ENCODE data around the gene AZIN2. TPM values are rescaled to one million over a fixed set of nuclear protein-coding genes. Genes with fewer than 3 reads are reported as not detected.
"Not testable (repeated sequence)": the region's sequence is repeated elsewhere in the genome, so short reads cannot be mapped to it uniquely, and the experiment has no call there.

The AZIN2 gene
- total RNA-seq, 1 experiment from 2014 or later = 1.5 TPM

DNA sequence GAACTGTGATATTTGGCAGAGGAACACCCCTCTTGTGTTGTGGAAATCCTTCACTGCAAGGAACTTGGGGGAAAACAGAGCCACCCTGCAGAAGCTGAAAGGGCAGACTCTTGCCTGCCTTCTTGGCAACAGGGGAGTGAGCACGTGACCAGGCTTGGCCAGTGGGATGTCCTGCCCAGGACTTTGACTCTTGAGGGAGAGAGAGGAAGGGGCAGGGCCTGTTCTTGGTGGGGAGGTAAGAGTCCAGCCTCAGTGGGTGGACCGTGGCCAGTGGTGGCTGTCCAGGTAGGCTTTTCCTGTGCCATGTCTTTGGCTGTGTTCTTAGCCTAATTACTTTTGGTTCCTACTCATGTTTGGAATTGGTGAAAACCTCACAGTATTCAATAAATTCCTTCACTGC lies 35.7 kb upstream of the AZIN2 start:
- DNase-seq = no peak
- BruUV-seq (replicated peaks) = no TSS peak
- Histone ChIP-seq H3K4me1 (no peaks in the 10 kb centered on the region; the same call in 1 of the 2 replicates), H3K27me3 (replicated peaks; ENCODE audit: control insufficient read depth, insufficient read depth, low read length) (no peaks in the 10 kb centered on the region), H3K9me3 (no peaks in the 10 kb centered on the region), H3K4me3 (ENCODE audit: low read depth, low read length) (no peak overlapping the region), H3K36me3 (ENCODE audit: control insufficient read depth, insufficient read depth, low read length) (no peaks in the 10 kb centered on the region)
- TF ChIP-seq, protein P1, sequence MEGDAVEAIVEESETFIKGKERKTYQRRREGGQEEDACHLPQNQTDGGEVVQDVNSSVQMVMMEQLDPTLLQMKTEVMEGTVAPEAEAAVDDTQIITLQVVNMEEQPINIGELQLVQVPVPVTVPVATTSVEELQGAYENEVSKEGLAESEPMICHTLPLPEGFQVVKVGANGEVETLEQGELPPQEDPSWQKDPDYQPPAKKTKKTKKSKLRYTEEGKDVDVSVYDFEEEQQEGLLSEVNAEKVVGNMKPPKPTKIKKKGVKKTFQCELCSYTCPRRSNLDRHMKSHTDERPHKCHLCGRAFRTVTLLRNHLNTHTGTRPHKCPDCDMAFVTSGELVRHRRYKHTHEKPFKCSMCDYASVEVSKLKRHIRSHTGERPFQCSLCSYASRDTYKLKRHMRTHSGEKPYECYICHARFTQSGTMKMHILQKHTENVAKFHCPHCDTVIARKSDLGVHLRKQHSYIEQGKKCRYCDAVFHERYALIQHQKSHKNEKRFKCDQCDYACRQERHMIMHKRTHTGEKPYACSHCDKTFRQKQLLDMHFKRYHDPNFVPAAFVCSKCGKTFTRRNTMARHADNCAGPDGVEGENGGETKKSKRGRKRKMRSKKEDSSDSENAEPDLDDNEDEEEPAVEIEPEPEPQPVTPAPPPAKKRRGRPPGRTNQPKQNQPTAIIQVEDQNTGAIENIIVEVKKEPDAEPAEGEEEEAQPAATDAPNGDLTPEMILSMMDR (IDR thresholded peaks at IDR 0.05; ENCODE audit: insufficient read depth in 1 of 2, low read depth in 1 of 2, low read length in 1 of 2, severe bottlenecking in 1 of 2, unreplicated experiment in 1 of 2) = no peak
- Mint-ChIP-seq H3K4me3 (ENCODE audit: unreplicated experiment) (no peak overlapping the region), H3K9me3 (ENCODE audit: unreplicated experiment) (no peaks in the 10 kb centered on the region), H3K36me3 (ENCODE audit: insufficient read depth, unreplicated experiment) (no peaks in the 10 kb centered on the region), H3K27ac (ENCODE audit: unreplicated experiment) (no peak overlapping the region), H3K4me1 (ENCODE audit: low read depth, unreplicated experiment) (peaks cover 5% of the 10 kb centered on the region), H3K27me3 (ENCODE audit: insufficient read depth, unreplicated experiment) (no peaks in the 10 kb centered on the region)
- intact Hi-C loops (cut with micrococcal nuclease; ENCODE audit: unreplicated experiment) = no loop called here
- CTCF ChIA-PET = no interaction called here
- POLR2A ChIA-PET = no interaction called here

DNA sequence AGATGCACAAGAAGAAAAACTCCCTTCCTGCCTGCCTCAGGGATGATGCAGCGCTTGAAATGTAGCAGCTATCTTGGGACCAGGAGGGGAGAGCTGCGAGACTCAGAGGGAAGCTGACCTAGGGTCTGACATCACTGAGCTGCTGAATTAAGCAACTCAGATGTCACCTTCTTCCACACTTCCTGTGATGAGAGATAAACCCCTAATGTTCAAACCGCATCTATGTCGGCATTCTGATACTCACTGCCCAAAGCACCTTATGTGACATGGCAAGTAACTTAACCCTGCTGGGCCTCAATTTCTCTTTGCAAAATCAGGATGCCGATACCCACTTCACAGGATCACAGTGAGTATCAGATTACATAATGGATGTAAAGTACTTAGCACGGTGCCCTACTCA lies 35.1 kb upstream of the AZIN2 start:
- DNase-seq = no peak
- H3K4me1 Mint-ChIP-seq (ENCODE audit: low read depth, unreplicated experiment) = peaks cover 5% of the 10 kb centered on the region
- CTCF ChIA-PET = no interaction called here
- Histone ChIP-seq H3K9me3 (no peaks in the 10 kb centered on the region), H3K4me3 (ENCODE audit: low read depth, low read length) (no peak overlapping the region), H3K27me3 (replicated peaks; ENCODE audit: control insufficient read depth, insufficient read depth, low read length) (no peaks in the 10 kb centered on the region), H3K4me1 (no peaks in the 10 kb centered on the region; the same call in 1 of the 2 replicates), H3K36me3 (ENCODE audit: control insufficient read depth, insufficient read depth, low read length) (no peaks in the 10 kb centered on the region)
- H3K27me3 Mint-ChIP-seq (ENCODE audit: insufficient read depth, unreplicated experiment) = no peaks in the 10 kb centered on the region
- H3K36me3 Mint-ChIP-seq (ENCODE audit: insufficient read depth, unreplicated experiment) = peaks cover 5% of the 10 kb centered on the region
- no TSS peak for BruUV-seq (replicated peaks)
- H3K4me3 Mint-ChIP-seq (ENCODE audit: unreplicated experiment) = no peak overlapping the region
- TF ChIP-seq, protein P1 (IDR thresholded peaks at IDR 0.05; ENCODE audit: insufficient read depth in 1 of 2, low read depth in 1 of 2, low read length in 1 of 2, severe bottlenecking in 1 of 2, unreplicated experiment in 1 of 2) = no peak
- H3K27ac Mint-ChIP-seq (ENCODE audit: unreplicated experiment) = no peak overlapping the region
- POLR2A ChIA-PET = no interaction called here
- intact Hi-C loops (cut with micrococcal nuclease; ENCODE audit: unreplicated experiment) = no loop called here
- no peaks in the 10 kb centered on the region for H3K9me3 Mint-ChIP-seq (ENCODE audit: unreplicated experiment)

DNA sequence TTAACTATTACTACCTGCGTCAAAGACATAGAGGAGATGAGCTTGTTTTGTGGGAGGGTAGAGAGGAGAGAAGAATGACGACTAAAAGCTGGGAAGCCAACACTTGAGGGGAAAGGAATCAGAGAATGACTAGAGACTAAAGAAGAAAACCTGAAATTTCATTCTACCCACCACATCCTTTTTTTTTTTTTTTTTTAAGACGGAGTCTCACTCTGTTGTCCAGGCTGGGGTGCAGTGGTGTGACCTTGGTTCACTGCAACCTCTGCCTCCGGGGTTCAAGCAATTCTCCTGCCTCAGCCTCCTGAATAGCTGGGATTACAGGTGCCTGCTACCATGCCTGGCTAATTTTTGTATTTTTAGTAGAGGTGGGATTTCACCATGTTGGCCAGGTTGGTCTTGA lies 34.7 kb upstream of the AZIN2 start:
- H3K4me1 Mint-ChIP-seq (ENCODE audit: low read depth, unreplicated experiment); H3K36me3 ChIP-seq (ENCODE audit: control insufficient read depth, insufficient read depth, low read length); H3K4me3 Mint-ChIP-seq (ENCODE audit: unreplicated experiment); intact Hi-C loops (cut with micrococcal nuclease; ENCODE audit: unreplicated experiment); H3K27me3 ChIP-seq (replicated peaks; ENCODE audit: control insufficient read depth, insufficient read depth, low read length); H3K4me1 ChIP-seq; POLR2A ChIA-PET; H3K9me3 Mint-ChIP-seq (ENCODE audit: unreplicated experiment); H3K36me3 Mint-ChIP-seq (ENCODE audit: insufficient read depth, unreplicated experiment); H3K9me3 ChIP-seq; H3K27ac Mint-ChIP-seq (ENCODE audit: unreplicated experiment); H3K27me3 Mint-ChIP-seq (ENCODE audit: insufficient read depth, unreplicated experiment); BruUV-seq (replicated peaks); DNase-seq; H3K4me3 ChIP-seq (ENCODE audit: low read depth, low read length): not testable (repeated sequence)
- CTCF ChIA-PET = interaction anchor here (0.6 kb wide), 1 partner anchor 9 kb away, joined by 4 read pairs; no protein-coding TSS in a partner anchor

DNA sequence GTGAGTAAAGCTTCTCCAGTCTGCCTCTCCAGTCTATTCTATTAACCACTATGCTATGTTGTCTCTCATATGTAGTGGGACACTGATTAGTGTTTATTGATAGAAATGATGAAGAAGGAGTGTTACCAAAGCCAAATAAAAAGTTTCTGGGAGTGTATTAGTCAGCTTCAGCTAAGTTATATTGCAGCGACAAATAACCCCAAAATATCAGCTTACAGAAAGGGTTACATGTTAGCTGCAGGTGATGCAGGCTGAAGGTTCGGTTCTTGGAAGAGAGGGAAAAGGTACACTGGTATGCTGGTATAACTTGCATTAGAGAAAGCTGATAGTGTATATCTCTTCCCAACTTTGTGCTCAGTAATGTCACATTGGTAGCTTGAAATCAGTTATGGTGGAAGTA lies 33.7 kb upstream of the AZIN2 start:
- H3K36me3 Mint-ChIP-seq (ENCODE audit: insufficient read depth, unreplicated experiment) = peaks cover 6% of the 10 kb centered on the region
- no peak overlapping the region for H3K4me3 Mint-ChIP-seq (ENCODE audit: unreplicated experiment)
- intact Hi-C loops (cut with micrococcal nuclease; ENCODE audit: unreplicated experiment) = no loop called here
- H3K9me3 Mint-ChIP-seq (ENCODE audit: unreplicated experiment) = no peaks in the 10 kb centered on the region
- no peaks in the 10 kb centered on the region for H3K27me3 ChIP-seq (replicated peaks; ENCODE audit: control insufficient read depth, insufficient read depth, low read length)
- H3K4me1 Mint-ChIP-seq (ENCODE audit: low read depth, unreplicated experiment) = peaks cover 5% of the 10 kb centered on the region
- POLR2A ChIA-PET = no interaction called here
- TF ChIP-seq, protein P1 (IDR thresholded peaks at IDR 0.05; ENCODE audit: insufficient read depth in 1 of 2, low read depth in 1 of 2, low read length in 1 of 2, severe bottlenecking in 1 of 2, unreplicated experiment in 1 of 2) = no peak
- H3K27me3 Mint-ChIP-seq (ENCODE audit: insufficient read depth, unreplicated experiment) = no peaks in the 10 kb centered on the region
- H3K4me1 ChIP-seq = no peaks in the 10 kb centered on the region; the same call in 1 of the 2 replicates
- no peak overlapping the region for H3K4me3 ChIP-seq (ENCODE audit: low read depth, low read length)
- H3K27ac Mint-ChIP-seq (ENCODE audit: unreplicated experiment) = no peak overlapping the region
- BruUV-seq (replicated peaks) = no TSS peak
- no peak for DNase-seq
- CTCF ChIA-PET = no interaction called here
- H3K36me3 ChIP-seq (ENCODE audit: control insufficient read depth, insufficient read depth, low read length) = no peaks in the 10 kb centered on the region
- H3K9me3 ChIP-seq = no peaks in the 10 kb centered on the region

Data from Caco-2 (cell line).